HG03521 (cell line): ENCODE measurements around the gene ABHD15.
"Not testable (repeated sequence)": the region's sequence is repeated elsewhere in the genome, so short reads cannot be mapped to it uniquely, and the experiment has no call there.

Source experiments
- ATAC-seq: cut with Tn5 transposase; IDR thresholded peaks from one replicate; pipeline ENCODE4 v1.9.1; 2021; ENCODE audit warnings: mild to moderate bottlenecking, moderate library complexity; ENCODE audit not compliant: unreplicated experiment

Gene ABHD15

DNA sequence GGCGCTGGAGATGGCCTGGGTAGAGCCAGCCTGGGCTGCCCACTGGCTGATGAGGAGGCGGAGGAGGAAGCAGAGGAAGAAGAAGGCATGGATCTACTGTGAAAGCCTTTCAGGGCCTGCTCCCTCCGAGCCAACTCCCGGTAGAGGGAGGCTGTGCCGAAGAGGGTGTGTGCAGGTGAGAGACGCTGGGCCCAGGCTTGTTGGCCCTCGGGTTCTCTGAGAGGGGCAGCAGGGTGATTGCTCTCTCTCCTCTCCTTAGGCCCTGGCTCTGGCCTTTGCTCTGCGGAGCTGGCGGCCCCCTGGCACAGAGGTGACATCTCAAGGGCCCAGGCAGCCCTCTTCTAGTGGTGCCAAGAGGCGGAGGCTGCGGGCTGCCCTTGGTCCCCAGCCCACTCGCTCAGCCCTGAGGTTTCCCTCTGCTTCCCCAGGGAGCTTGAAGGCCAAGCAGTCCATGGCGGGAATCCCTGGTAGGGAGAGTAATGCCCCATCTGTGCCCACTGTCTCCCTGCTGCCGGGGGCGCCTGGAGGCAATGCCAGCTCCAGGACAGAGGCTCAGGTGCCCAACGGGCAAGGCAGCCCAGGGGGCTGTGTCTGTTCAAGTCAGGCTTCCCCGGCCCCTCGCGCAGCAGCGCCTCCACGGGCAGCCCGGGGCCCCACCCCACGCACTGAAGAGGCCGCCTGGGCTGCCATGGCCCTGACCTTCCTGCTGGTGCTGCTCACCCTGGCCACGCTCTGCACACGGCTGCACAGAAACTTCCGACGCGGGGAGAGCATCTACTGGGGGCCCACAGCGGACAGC, 5.2 kb upstream of the ABHD15 start:
- ATAC-seq = no peak

DNA sequence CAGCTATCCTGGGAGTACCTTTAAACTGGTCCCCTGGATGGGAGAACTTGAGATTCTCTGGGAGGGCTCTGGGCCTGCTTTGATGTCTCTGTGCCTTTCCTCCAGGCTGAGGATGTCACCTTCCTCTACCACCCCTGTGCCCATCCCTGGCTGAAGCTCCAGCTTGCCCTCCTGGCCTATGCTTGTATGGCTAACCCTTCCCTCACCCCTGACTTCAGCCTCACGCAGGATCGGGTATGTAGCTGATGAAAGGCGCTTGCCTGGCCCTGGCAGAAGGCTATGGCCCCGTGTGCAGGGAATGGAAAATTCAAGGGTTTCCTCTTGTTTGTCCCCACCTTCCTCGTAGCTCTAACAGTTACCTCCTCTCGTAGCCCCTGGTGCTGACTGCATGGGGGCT, 4.6 kb upstream of the ABHD15 start:
- no peak for ATAC-seq

- ATAC-seq = no peak
Measured at GRCh38 chr17:29570521-29570920, 3.7 kb upstream of the ABHD15 start.

DNA sequence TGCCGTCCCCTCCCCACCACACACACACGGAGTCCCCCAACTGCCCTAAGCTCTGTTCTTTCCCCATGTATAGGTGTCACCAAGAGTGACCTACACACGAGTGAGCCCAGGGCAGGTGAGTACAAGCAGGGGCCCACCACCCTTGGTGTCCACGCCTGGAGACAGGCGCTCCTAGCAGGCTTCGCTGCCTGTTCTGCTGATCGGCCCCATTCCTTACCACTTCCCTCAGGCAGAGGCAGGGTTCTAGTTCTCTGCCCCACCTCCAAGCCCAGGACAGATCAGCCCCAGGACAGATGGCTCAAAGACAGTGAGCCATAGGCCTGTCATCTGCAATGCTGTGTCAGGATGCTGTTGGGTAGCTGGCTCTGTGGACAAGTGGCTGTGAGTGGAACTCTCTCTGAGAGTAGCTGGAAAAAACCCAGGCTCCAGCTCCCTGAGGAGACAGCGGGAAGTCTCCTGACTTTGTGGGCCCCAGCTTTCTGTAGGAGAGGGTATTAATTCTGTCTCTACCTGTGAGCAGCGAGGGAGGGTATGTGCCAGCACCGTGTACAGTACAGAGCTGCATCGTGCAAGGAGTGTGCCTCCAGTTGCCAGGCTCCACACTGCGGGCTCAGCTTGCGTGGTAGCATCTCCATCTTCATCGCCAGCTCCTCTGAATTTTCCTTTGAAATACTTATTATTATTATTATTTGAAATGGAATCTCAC, 2.6 kb upstream of the ABHD15 start:
- no peak for ATAC-seq

- peak; percentile 40 for ATAC-seq
Measured at GRCh38 chr17:29568331-29569244, 1.8 kb upstream of the ABHD15 start, which contains the start of gene TP53I13. TP53I13 (plus strand) TSS chr17:29568701; CDS start chr17:29568759, 58 bp downstream.

DNA sequence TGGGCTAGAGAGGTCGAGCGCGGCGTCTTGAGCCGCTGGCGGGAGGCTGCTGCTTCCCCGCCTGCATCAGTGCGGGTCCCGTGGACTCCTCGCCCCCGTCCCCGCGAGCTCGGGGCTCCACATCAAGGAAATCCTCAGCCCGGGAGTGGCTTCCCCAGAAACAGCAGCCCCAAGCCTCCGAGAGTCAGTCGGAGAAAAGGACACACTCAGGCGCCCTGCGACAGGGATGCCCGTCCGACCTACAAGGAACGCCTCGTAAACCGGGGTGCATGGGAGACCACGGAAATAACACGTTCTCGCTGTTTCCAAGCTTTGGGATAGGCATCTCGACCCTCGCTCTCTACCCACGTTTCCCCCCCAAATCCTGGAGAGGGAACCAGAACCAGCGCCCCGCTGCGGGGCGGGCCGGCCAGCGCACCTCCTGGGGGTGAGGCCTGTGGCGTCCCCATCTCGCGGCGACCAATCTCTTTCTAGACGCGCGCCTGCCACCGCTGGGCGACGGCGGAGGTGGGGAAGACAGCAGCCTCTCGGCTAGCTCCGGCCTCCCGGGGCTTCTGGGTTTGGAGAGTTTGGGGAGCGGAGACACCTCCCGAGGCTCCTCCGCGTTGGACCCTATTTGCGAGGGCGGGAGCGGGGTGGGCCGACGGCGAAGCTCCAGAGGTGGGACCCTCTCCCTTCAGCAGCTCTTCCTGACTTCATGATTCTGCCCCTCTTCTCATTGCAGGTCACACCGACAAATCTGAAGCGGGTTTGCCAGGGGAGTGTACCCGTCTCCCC, 905 bp upstream of the ABHD15 start:
- ATAC-seq = peak; percentile 27

DNA sequence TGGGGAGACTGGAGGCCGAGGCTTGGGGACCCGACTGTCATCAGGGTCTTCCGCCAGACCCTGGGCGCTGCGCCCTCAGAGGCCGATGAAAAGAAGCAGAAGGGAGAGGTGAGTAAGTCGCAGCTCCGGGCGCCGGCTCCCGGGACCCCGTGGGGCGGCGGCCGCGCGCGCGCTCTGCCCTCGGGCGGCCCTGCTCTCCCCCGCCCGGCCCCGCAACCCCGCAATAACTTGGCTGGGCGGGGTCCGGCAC, 392 bp upstream of the ABHD15 start:
- ATAC-seq = peak; percentile 5

DNA sequence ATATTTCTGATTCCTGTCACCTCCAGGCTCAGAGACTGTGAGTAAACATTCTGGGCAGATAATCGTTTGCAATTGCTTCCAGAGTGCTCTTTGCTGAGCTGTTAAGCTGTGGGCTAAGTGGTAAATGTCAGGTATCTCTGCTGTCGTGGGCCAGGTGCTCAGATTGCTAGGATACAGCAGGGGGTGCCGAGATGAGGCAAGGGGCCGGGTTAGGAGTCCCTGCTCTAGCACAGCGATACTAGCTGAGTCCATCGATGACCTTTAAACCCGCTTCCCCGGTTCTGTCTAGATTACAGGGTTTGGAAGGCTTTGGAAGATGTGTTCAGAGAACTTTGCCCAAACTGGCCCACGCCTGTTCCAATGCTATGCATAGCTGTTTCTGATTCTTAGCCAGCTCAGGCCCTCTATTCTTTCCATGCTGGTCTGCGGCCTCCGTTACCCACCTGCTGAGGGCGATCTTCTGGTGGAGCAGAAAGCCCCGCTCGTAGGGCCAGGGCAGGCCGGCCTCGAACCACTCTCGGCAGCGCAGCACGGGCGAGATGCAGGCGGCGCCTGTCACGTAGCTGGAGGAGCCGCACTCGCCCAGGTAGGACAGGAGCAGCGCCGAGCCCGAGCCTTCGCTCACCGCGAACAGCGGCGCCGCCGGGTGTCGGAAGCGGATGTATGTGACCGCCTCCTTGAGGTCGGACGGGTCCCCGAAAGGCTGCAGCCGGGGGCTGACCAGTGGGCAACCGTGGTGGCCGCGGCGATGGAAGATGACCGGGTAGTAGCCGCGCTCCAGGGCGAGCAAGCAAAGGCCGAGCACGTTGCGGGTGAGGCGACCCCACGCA, 979 bp downstream of the ABHD15 start:
- no peak for ATAC-seq

DNA sequence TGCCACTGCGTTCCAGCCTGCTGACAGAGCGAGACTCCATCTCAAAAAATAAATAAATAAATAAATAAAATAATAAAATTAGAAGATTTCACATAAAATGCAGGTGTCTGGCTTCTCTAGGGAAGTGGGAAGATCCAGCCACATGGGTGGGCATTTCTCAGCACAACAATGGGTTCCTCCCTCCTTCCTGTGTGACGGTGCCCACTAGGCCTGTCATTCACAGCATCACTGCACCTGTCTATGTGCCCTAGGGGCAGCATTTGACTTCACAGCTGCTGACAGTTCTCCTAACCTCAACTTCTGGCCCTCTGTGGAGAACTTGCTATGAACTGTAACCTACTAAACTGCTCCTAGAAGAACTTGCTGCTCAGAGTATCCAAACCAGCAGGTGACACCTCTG, 3.0 kb downstream of the ABHD15 start:
- no peak for ATAC-seq

GRCh38 chr17:29562615-29563014, 4.2 kb downstream of the ABHD15 start:
- ATAC-seq = no peak

GRCh38 chr17:29561554-29562517, 5.0 kb downstream of the ABHD15 start:
- no peak for ATAC-seq

DNA sequence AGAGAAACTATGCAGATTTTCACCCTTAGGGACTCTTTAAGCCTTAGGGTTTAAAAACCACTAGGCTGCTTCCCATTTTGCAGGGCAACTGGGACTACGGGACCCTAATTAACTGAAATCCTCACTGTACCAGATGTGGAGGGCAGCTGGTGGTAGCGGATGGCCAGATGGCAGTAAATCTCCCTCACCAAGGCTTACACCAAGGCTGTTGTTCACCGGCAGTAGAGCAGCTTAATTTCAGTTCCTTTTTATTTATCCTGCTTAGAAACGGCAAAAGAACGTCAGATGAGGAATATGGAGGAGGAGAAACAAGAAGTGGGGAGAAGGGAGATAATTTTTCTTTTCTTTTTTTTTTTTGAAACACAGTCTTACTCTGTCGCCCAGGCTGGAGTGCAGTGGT, 6.5 kb downstream of the ABHD15 start:
- ATAC-seq = no peak

GRCh38 chr17:29559640-29560039, 7.2 kb downstream of the ABHD15 start:
- no peak for ATAC-seq

DNA sequence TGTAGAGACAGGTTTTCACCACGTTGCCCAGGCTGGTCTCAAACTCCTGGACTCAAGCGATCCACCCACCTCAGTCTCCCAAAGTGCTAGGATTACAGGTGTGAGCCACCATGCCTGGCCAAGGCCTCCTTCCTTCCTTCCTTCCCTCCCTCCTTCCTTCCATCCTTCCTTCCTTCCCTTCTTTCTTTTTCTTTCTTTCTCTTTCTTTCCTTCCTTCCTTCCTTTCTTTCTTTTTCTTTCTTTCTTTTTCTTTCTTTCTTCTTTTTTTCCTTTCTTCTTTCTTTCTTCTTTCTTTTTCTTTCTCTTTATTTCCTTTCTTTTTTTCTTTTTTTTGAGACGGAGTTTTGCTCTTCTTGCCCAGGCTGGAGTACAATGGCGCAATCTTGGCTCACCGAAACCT, 8.7 kb downstream of the ABHD15 start:
- not testable (repeated sequence) for ATAC-seq

GRCh38 chr17:29557739-29558116, 9.1 kb downstream of the ABHD15 start:
- no peak for ATAC-seq

DNA sequence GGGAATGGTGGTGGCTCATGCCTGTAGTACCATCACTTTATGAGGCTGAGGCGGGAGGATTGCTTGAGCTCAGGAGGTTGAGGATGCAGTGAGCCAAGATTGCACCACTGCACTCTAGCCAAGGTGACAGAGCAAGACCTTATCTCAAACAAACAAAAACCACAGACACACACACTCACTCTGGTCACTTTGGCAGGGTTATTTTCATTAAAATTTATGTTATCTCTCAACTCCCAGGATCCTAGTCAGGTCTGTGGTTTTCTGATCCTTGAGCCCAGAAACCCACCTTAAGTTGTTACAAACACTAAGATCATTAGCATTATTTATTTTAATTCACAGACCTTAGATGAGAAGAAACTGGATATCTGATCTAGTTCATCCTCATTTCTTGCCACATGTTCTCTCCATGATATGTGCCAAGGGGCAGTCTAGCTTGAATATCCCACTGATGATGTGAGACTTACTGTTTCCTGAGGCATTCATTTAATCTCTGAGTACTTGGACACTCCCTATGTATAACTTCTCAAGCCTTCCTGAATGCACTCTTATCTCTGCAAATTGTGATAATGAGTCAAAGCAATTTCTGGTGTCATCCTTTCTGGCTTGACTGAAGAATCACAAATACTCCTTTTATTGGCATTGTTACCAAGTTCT, 9.6 kb downstream of the ABHD15 start:
- no peak for ATAC-seq

DNA sequence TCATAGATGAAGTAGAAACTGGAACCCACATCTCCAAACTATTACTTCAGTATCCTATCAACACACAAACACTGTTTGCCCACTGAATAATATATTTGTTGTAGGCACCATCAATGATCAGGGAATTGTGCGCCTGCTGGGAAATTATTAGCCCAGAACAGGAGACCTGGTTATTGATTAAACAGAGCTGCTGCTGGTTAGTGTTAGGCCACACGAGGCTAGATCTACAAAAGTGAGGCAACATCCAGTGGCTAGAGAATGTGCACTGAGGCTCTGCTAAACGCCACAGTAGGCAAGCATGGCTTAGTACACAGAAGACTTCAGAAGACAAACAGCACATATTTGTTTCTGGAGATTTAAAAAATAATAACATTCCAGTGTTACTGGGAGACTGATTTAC, 11.0 kb downstream of the ABHD15 start:
- ATAC-seq = no peak

DNA sequence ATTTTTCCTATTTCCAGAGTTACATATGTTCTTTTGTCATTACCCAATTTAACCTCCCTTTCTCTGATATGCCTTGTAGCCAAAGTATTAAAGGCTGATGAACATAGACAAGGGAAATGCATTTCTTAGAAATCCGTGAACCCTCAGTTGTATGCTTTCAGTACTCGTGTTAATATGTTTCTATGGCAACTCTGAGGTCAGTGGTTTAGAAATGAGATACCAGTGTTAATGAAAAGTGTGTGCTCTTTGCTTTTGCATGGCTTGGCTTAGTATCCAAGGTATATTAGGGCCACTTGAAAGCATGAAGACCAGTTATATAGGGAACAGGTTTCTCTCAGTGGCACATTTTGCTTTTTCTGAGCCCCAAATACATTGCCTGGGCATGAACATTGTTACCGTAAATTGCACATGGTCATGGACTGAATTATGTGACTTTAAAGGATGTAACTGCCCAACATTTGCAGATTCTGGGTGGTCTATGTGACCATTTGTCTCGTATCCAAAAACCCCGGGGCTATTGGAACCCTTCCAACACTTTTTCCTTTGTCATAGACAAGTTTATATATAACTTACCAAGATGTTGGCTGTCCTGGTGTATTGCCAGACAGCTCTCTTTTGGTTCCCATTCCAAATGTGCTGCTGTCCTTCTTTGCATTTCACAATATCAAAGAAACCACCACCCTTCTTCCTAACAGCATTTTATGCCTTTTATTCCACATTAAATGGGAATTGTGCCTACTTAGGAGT, 17.5 kb downstream of the ABHD15 start:
- no peak for ATAC-seq
